Vagina (tissue), 2 donors: ENCODE data around the gene PAX7.

Experiments used
- POLR2AphosphoS5 ChIP-seq, 2 donors: sonication (generic); formaldehyde crosslinking; IDR thresholded peaks; one replicate each; pipeline ENCODE4 v1.9.0; 2017; ENCODE audit warnings: antibody characterized with exemption in 2 of 2, mild to moderate bottlenecking in 2 of 2, low read depth in 1 of 2; ENCODE audit not compliant: insufficient read depth in 1 of 2
- TF ChIP-seq, protein P1 (sequence below), 3 experiments: fragments of 450-650 bp in 2 of 3; fragments of 200-600 bp in 1 of 3; sonication (generic) in 1 of 3; IDR thresholded peaks; one replicate each; pipeline ENCODE4 v1.5.1; 2017 to 2019; ENCODE audit warnings: antibody characterized with exemption in 3 of 3, mild to moderate bottlenecking in 2 of 3, moderate library complexity in 2 of 3

GRCh38 chr1:18666317-18666920 lies 35.8 kb downstream of the PAX7 start:
- no peak for TF ChIP-seq POLR2AphosphoS5 (IDR thresholded peaks at IDR 0.05; ENCODE audit: insufficient read depth in 1 of 2, low read depth in 1 of 2)
- TF ChIP-seq, protein P1, sequence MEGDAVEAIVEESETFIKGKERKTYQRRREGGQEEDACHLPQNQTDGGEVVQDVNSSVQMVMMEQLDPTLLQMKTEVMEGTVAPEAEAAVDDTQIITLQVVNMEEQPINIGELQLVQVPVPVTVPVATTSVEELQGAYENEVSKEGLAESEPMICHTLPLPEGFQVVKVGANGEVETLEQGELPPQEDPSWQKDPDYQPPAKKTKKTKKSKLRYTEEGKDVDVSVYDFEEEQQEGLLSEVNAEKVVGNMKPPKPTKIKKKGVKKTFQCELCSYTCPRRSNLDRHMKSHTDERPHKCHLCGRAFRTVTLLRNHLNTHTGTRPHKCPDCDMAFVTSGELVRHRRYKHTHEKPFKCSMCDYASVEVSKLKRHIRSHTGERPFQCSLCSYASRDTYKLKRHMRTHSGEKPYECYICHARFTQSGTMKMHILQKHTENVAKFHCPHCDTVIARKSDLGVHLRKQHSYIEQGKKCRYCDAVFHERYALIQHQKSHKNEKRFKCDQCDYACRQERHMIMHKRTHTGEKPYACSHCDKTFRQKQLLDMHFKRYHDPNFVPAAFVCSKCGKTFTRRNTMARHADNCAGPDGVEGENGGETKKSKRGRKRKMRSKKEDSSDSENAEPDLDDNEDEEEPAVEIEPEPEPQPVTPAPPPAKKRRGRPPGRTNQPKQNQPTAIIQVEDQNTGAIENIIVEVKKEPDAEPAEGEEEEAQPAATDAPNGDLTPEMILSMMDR (IDR thresholded peaks at IDR 0.05) = no peak
